ENCODE data around the gene KHDC1.
"Not testable (repeated sequence)": the region's sequence is repeated elsewhere in the genome, so short reads cannot be mapped to it uniquely, and the experiment has no call there.

Gene KHDC1

GRCh38 chr6:73262671-73263569, at the start of gene KHDC1:
KHDC1 (minus strand) TSS chr6:73263196; CDS start chr6:73242517, 20,679 bp downstream.
- peak; percentile 63 for DNase-seq

GRCh38 chr6:73310503-73310845, 47.5 kb upstream of the KHDC1 start:
- DNase-seq: not testable (repeated sequence)

- DNase-seq: peak; percentile 71
Measured at GRCh38 chr6:73309785-73310502, 46.9 kb upstream of the KHDC1 start.

DNA sequence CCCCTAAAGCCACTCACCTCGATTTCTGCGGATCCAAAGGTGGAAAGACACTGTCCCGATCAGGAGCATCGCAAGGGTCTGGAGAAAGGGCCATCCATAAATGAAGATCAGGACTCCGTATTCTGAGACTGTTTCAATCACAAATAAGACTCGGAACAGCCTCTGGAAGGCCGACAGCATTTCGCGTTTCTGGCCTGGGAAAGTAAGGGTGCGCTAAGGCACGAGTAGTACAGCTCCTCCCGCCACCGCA, 46.5 kb upstream of the KHDC1 start:
- DNase-seq: no peak

DNA sequence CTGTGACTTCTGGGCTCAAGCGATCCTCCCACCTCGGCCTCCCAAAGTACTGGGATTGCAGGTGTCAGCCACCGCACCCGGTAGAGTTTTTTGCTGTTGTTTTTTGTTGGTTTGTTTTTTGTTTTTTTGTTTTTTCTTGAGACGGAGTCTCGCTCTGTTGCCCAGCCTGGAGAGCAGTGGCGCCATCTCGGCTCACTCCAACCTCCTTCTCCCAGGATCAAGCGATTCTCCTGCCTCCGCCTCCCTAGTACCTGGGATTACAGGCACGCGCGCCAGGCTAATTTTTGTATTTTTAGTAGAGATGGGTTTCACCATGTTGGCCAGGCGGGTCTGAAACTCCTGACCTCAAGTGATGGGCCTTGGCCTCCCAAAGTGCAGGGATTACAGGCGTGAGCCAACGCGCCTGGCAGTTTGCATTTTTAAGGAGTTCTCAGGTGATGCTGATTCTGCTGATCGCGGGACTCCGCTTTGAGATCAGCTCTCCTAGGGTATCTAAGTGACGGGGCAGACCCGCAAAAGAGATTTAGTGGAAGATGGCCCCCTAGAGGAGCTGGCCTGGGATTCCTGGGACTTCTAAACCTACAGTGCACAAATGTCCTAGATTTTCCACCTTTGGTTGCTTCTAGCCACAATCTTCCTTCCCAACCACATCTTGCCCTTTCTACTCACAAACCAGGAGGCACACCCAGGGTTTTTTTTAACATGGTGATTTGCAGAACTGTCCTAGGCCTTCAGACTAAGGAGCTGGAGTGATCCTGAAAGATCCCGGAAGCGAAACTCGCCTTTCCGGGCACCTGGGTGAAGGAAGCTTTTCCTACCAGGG, 45.9 kb upstream of the KHDC1 start:
- DNase-seq: no peak

GRCh38 chr6:73303773-73304172, 40.8 kb upstream of the KHDC1 start:
- DNase-seq: not testable (repeated sequence)

DNA sequence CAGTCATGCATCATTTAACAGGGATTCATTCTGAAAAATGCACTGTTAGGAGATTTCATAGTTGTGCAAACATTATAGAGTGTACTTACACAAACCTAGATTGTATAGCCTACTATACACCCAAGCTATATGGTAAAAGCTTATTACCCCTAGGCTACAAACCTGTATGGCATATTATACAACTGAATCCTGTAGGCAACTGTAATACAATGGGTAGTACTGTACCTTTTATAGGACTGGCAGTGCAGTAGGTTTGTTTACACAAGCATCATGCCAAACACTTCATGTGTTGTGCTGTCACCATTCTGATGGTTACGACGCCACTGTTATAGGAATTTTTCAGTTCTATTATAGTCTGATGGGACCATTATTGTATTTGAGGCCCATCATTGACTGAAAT, 39.3 kb upstream of the KHDC1 start:
- no peak for DNase-seq

DNA sequence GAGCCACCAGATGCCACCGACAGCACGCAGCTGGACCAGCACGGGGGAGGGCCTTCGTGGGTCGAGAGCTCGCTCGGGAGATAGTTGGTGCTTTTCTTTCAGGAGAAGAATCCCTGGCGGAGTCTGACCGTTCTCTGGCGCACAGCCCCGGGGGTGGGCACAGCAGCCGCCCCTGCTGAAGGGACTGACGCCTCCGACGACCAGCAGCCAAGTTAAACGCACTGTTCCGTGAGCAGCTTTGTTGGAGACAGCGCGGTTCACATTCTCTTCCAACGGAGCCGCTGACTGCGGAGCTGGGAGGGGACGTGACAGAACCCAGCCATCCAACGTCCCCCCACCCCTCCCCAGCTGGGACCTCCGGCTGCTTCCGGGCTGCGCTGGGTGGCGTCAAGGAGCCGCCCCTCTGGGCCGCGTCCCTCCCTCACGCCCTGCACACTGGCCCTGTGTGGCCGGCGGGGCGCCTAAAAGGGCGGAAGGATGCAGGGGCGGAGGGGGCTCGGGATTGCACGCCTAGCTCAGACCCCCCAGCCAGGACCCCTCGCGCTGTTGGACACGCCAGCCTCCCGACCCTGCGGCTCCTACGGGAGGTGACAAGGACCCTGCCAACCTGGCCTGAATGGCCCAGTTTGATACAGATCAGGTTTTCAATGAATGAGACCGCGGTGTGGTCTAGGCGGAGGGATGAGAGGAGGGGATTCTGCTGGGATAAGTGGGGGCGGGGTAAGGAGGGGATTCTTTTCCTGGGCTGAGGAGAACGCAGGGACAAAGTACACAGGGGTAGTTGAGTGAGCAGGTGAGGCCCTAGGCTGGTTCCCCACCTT, 36.4 kb upstream of the KHDC1 start:
- no peak for DNase-seq

- no peak for DNase-seq
Measured at GRCh38 chr6:73293331-73293730, 30.3 kb upstream of the KHDC1 start.

DNA sequence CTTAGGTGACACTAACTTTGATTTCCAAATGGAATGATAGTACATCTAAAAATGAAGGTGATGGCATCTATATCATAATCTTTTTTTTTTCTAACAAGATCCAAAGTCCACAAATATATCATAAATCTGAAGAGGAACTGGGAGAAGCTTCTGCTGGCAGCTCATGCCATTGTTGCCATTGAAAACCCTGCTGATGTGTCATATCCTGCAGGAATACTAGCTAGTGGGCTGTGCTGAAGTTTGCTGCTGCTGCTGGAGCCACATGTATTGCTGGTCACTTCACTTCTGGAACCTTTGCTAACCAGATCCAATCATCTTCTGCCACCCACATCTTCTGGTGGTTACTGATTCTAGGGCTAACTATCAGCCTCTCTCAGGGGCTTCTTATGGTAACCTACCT, 27.4 kb upstream of the KHDC1 start:
- no peak for DNase-seq

- no peak for DNase-seq
Measured at GRCh38 chr6:73286752-73287151, 23.8 kb upstream of the KHDC1 start.

- no peak for DNase-seq
Measured at GRCh38 chr6:73285674-73286283, 22.8 kb upstream of the KHDC1 start.

DNA sequence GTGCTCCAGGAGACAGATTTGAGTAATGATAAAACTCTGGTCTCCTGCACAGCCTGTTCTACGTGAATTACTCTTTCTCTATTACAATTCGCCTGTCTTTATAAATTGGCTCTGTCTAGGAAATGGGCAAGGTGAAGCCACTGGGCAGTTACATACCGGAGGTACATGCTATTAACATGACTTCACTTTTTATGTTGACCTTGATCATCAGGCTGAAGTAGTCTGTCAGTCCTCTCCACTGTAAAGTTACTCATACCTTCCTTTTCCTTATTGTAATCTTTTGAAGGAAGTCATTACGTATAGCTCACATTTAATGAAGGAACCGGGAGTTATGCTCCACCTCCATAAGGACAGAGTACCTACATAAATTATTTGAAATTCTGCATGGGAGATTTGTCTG, 19.9 kb upstream of the KHDC1 start:
- DNase-seq: no peak

GRCh38 chr6:73281684-73282083, 18.7 kb upstream of the KHDC1 start:
- DNase-seq: not testable (repeated sequence)

GRCh38 chr6:73269296-73269695, 6.3 kb upstream of the KHDC1 start:
- not testable (repeated sequence) for DNase-seq

DNA sequence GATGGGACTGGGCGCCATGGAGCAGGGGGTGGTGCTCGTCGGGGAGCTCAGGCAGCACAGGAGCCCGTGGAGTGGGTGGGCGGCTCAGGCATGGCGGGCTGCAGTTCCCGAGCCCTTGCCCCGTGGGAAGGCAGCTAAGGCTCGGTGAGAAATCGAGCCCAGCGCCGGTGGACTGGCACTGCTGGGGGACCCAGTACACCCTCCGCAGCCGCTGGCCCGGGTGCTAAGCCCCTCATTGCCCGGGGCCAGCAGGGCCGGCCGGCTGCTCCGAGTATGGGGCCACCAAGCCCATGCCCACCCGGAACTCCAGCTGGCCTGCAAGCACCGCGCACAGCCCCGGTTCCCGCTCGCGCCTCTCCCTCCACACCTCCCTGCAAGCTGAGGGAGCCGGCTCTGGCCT, 5.9 kb upstream of the KHDC1 start:
- DNase-seq: not testable (repeated sequence)

DNA sequence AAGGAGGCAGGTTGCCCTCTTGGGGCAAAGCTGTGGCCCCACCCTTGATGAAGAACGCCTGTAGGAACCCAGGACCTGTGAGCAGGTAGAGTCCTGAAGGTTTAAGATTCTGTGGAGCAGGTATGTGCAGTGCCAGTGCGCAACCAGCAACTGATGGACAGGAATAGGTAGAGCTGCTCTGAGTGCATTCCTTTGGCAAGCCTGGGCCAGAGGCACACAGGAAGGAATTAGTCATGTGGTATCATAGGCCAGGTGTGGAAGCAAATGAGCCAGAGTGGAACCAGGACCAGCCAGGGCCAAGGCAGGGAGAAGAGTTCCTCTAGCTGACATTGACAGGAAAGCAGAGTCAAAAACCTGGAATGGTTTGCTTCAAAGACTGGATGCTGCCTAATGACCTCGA, 1.4 kb upstream of the KHDC1 start:
- no peak for DNase-seq

DNA sequence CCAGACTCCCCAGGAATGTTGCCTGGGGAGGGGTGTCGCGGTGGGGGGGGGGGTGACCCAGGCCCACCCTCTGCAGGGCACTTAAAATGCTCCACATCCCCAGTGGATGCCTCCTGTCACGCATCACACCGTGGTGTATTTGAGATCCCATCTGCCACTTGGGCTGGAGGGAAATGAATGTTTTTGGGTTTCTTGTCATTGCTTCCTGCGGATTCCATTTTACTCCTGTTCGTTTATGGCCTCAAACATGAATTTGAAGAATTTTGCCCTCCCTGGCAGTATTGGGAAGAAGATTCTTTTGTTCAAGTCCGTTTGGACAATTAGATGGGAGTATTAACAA, 544 bp upstream of the KHDC1 start:
- no peak for DNase-seq

GRCh38 chr6:73258721-73259120, 4.3 kb downstream of the KHDC1 start:
- no peak for DNase-seq

DNA sequence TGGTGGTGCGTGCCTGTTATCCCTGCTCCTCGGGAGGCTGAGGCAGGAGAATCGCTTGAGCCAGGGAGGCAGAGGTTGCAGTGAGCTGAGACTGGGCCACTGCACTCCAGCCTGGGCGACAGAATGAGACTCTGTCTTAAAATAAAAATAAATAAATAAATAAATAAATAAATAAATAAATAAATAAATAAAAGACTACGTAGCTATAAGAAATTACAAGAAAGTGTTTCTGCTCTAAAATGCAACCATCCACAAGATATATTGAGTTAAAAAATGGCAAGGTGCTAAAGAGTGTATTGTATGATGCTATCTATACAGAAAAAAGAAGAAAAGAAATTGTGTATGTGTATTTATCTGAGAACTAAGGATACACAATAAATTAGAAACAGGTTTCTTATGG, 8.7 kb downstream of the KHDC1 start:
- not testable (repeated sequence) for DNase-seq

DNA sequence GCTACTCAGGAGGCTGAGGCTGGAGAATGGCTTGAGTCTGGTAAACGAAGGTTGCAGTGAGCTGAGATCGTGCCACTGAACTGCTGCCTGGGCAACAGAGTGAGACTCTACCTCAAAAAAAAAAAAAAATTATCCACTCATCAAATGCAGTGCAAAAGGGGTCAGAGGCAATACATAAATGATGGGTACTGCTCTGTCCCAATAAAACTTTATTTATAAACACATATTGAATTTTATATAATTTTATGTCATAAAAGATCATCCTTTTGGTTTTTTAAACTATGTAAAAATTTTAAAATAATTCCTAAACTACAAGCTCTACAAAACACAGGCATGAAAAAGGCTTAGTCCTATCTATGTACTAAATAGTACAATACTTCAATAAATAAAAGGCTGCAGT, 10.3 kb downstream of the KHDC1 start:
- DNase-seq: no peak

DNA sequence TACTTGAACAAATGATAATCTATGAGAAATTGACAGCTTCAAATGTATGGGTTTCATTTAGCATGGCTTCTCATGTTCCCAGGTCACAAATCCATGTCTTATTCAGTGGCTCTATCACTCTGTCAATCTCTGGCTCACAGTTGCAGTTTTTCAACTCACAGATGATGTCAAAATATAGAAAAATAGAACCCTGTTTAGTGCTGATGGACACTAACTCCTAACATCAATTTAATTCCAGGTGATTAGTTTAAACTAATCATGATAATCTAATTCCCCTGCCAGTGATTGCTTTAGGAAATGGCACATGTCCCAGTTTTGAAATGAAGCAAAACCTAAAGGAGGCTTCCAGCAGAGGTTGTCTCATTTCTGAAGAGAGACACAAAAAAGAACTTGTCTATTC, 13.0 kb downstream of the KHDC1 start:
- DNase-seq: no peak

Measured in activated CD4-positive, CD25-positive, alpha-beta regulatory T cell treated with anti-CD3 and anti-CD28 coated beads, Interleukin-2, amount 50 U/mL, for 72 hours (primary cell).